GM21737 (cell line): ENCODE data around the gene ALPL.
"Not testable (repeated sequence)": the region's sequence is repeated elsewhere in the genome, so short reads cannot be mapped to it uniquely, and the experiment has no call there.

Source experiments
- ATAC-seq: cut with Tn5 transposase; IDR thresholded peaks from one replicate; pipeline ENCODE4 v1.9.1; 2021; ENCODE audit warnings: mild to moderate bottlenecking, moderate library complexity; ENCODE audit not compliant: unreplicated experiment

Gene ALPL

GRCh38 chr1:21509351-21510112 lies at the start of gene ALPL:
Gene ALPL, plus strand, starts transcription at chr1:21509423. Its CDS starts 44,659 bp downstream, at chr1:21554082.
- ATAC-seq = no peak

- ATAC-seq = not testable (repeated sequence)
Measured at GRCh38 chr1:21465127-21465526, 44.1 kb upstream of the ALPL start.

DNA sequence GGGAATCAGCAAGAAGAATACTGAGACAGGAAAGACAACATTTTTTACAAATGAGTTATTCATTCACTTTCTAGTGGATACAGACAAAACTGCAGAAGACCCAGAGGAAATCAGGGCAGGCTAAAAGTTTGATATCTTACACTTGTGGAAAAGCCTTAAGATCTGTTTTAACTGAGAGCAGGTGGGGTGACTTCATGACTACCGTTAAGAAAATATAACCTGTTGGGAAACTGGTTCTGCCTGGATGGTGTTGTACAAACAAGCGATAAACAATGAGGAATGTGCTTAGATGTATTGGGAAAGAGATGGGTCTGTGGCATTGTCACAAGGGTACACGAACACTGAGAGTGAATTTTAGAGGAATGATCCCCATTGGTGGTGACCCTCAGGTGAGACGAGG lies 41.3 kb upstream of the ALPL start:
- not testable (repeated sequence) for ATAC-seq

GRCh38 chr1:21468599-21468998 lies 40.6 kb upstream of the ALPL start:
- no peak for ATAC-seq

GRCh38 chr1:21469581-21469980 lies 39.6 kb upstream of the ALPL start:
- ATAC-seq = no peak

GRCh38 chr1:21472861-21473260 lies 36.4 kb upstream of the ALPL start:
- no peak for ATAC-seq

- no peak for ATAC-seq
Measured at GRCh38 chr1:21478356-21478755, 30.9 kb upstream of the ALPL start.

DNA sequence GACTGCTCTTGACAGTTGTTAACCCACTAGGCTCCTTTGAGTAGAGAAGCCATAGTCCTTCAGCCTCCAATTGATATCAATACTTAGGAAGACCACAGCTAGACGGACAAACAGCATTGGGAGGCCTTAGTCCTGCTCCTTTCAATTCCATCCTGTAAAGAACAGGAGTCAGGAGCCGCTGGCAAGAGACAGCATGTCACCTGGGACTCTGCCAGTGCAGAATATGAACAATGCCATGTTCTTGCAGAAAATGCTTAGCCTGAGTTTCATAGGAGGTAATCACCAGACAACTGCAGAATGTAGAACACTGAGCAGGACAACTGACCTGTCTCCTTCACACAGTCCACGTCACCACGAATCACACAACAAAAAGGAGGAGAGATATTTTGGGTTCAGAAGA lies 25.3 kb upstream of the ALPL start:
- not testable (repeated sequence) for ATAC-seq

DNA sequence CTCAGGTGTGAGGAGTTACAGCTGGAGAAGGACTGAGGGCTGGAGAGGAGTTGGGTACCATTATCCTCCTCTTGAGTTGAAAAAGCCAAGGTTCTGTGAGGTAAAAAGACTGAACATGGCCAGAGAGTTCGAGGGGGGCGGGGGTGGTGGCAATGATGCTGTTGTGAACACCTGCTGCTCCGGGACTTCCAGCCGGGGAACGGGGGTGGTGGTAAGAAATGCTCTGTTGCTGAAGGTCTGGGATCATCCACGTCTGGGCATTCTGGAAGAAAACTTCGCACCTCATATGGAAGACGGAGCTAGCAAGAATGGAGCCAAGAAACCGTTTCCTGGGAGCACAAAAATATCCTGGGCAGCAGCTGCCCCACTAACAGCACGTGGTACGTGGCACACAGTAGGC lies 20.1 kb upstream of the ALPL start:
- ATAC-seq = no peak

GRCh38 chr1:21490774-21491487 lies 18.3 kb upstream of the ALPL start:
- no peak for ATAC-seq

DNA sequence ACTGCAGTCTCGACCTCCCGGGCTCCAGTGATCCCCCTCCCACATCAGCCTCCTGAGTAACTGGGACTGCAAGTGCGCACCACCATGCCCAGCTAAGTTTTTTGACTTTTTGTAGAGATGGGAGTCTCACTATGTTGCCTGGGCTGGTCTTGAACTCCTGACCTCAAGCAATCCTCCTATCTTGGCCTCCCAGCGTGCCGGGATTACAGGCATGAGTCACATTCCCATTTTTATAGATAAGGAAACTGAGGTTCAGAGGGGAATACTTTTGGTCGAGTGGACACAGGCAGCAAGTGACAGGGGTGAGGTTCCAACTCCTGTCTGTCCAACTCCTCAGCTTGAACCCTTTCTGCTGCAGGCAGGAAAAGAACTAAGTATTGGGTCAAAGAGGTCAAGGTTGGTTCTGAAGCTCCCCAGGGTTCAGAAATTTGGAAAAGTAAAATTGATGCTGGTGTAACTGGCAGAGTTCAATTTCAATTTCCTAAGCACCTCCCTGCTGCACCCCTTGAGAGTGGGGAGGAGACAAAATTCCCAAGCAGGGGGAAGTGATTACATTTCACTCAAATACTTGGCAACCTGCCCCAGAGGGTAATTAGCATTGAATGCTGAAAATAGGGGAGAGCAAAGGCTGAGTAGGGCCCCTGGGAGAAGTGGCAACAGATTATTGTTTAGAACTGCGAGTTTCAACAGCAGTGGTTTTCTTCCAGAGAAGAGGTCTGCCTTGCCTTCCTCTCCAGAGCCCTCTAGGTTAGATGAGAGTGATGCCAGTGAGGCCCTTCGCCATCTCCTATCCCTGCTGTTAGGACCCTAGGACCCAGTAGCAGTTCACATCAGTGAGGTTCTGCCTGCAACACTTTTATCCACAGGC lies 17.5 kb upstream of the ALPL start:
- no peak for ATAC-seq

- no peak for ATAC-seq
Measured at GRCh38 chr1:21492356-21492625, 16.9 kb upstream of the ALPL start.

DNA sequence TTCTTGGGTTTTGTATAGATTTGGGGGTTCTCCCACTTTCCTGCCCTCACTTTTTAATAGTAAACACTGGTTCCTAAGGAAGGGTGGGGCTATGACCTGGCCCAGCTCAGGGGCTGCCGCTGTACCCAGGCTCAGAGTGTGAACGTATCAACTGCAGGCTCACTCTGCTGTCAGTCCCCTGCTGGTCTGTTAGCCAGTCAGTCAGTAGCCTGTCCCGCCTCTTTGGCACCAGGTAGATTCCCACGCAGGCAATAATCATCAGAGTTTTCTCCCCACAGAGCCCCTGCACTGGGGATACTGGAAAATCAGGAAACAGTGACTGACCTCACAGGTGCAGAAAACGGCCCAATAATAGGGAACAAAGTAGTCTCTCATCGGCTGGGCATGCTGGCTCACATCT lies 15.0 kb upstream of the ALPL start:
- ATAC-seq = no peak

DNA sequence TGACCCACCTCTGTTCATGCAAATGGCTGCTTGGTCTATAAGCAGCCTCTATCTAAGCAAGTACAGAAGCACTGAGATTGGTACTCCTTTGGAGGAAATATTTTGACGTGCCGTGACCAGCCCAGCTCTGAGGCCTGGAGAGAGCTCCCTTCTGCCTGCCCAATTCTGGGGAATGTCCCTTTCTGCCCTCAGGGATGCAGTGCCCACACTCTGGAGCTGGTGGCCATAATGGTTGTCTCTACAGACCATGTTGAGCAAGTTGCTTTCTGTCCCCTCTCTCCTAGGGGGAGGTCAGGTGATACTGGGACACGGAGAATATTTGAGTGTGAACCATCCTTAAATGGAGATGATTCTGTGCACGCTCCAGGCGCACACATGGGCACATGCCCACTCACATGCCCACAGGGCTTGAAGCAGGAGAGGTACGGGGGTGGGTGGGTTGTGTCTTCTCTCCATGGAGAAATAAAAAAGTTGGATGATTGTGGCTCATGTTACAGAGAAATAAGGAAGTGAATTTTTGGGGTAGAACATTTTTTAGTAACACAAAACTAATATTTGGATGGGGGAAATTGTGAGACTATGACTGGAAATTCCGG lies 13.9 kb upstream of the ALPL start:
- ATAC-seq = no peak

GRCh38 chr1:21496063-21496462 lies 13.2 kb upstream of the ALPL start:
- no peak for ATAC-seq

DNA sequence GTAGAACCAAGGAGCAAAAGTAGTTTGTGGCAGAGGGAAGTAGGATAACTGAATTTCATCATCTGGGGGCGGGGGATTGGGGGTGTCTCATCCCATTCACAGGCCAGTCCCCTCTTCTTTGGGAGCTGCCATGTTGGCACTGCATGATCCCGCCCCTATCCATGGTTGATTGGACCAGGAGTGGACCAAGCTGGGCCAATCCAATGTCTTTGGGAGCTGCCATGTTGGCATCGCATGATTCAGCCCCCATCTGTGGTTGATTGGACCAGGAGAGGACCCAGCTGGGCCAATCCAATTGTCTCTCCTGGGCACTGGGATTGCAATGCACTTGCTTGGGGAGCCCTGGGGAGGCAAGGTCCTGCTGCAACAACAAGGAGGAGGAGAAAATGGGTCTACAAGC lies 12.3 kb upstream of the ALPL start:
- ATAC-seq = no peak

- ATAC-seq = no peak
Measured at GRCh38 chr1:21497466-21498061, 11.7 kb upstream of the ALPL start.

DNA sequence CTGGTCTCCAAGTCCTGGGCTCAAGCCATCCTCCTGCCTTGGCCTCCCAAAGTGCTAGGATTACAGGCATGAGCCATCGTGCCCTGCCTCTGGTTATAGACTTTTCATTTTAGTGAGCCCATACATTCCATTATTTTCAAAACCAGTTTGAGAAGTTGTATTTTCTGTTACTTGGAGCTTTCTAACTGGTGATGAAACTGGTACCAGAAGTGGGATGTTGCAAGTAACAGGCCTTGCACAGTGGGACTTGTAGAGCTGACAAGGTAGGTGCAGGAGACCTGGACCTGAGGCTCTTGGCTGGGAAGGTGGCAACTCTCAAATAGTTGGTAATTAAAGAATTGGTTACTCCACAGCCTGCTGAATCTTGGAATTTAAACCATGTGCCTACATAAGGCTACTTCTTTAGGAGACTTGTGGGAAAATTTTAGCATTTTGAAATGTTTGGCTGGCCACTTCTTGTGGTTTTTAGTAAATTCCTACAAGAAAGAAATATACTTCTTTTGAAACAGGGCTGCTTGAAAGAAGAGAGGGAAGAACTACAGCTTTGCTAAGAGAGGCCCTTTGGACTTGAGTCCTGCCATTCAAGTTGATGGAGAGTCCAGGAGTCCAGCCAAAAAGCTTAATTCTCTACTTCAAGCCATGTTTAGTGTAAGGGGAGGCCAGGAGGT lies 9.8 kb upstream of the ALPL start:
- no peak for ATAC-seq

- no peak for ATAC-seq
Measured at GRCh38 chr1:21503706-21504377, 5.4 kb upstream of the ALPL start.

DNA sequence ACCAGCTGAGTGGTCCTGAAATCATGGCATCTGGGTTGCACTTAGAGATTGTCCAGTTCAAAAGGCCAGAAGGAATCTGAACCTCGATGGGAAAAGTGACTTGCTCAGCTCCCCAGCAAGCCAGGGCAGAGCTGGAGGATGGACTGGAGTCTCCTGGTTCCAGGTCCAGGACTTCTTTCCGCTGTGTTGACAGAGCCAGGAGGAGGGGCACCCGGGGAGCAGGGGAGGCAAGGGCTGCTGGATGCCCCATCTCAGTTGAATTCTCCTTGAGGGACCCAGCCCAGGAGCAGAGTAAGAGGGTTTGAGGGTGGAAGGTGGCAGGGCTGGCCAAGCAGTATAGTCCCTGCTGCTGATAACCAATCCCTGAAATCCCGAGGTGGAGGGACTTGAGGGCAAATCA lies 2.4 kb upstream of the ALPL start:
- no peak for ATAC-seq
